Loucy (cell line): ENCODE results near the gene WIPI1.
A peak's percentile ranks its signal among the peaks of the same experiment; 100 is the strongest.

Source experiments
- H2AFZ ChIP-seq: fragments of 200-600 bp; sonication (generic); 2 replicates; pipeline ENCODE4 v1.6.0; 2016; ENCODE audit warnings: antibody characterized with exemption, mild to moderate bottlenecking, low read length, moderate library complexity
- H3F3A ChIP-seq: fragments of 200-600 bp; 2 replicates; pipeline ENCODE4 v1.6.0; 2016; ENCODE audit warnings: antibody characterized with exemption, low read depth, mild to moderate bottlenecking
- H3K27me3 ChIP-seq: fragments of 200-600 bp; sonication (generic); 2 replicates; pipeline ENCODE4 v1.6.1; 2014; ENCODE audit warnings: low read length, mild to moderate bottlenecking; ENCODE audit not compliant: insufficient read depth, poor library complexity, severe bottlenecking
- H3K36me3 ChIP-seq: fragments of 200-600 bp; sonication (generic); 2 replicates; pipeline ENCODE4 v1.6.1; 2016; ENCODE audit warnings: low read length; ENCODE audit not compliant: insufficient read depth
- H3K4me1 ChIP-seq: fragments of 200-600 bp; sonication (generic); 2 replicates; pipeline ENCODE4 v1.5.1; 2014; ENCODE audit warnings: low read length, mild to moderate bottlenecking; ENCODE audit not compliant: insufficient read depth, poor library complexity, severe bottlenecking
- H3K4me2 ChIP-seq: fragments of 200-600 bp; sonication (generic); 2 replicates; pipeline ENCODE4 v1.6.0; 2014; ENCODE audit warnings: antibody characterized with exemption, low read length, low read depth, mild to moderate bottlenecking; ENCODE audit not compliant: poor library complexity, severe bottlenecking
- H3K4me3 ChIP-seq: fragments of 200-600 bp; sonication (generic); 2 replicates; pipeline ENCODE4 v1.5.1; 2014; ENCODE audit warnings: low read length, mild to moderate bottlenecking, mixed read lengths; ENCODE audit not compliant: poor library complexity, severe bottlenecking
- H3K79me2 ChIP-seq: fragments of 200-600 bp; sonication (generic); 2 replicates; pipeline ENCODE4 v1.6.1; 2014; ENCODE audit warnings: low read length; ENCODE audit not compliant: insufficient read depth
- H3K9ac ChIP-seq: fragments of 200-600 bp; sonication (generic); 2 replicates; pipeline ENCODE4 v1.6.0; 2014; ENCODE audit warnings: mild to moderate bottlenecking, low read depth, low read length, moderate library complexity; ENCODE audit not compliant: poor library complexity, severe bottlenecking
- H3K9me2 ChIP-seq: fragments of 200-600 bp; sonication (generic); replicated peaks from 2 replicates; pipeline ENCODE4 v1.6.1; 2016; ENCODE audit warnings: low read depth, low read length, mixed read lengths
- H3K9me3 ChIP-seq: fragments of 200-600 bp; sonication (generic); 2 replicates; pipeline ENCODE4 v1.6.1; 2014; ENCODE audit warnings: mild to moderate bottlenecking, antibody characterized with exemption, low read length, low read depth; ENCODE audit not compliant: insufficient read depth
- H4K20me1 ChIP-seq: fragments of 200-600 bp; sonication (generic); 2 replicates; pipeline ENCODE4 v1.6.0; 2014; ENCODE audit warnings: antibody characterized with exemption, low read length, mild to moderate bottlenecking; ENCODE audit not compliant: insufficient read depth, poor library complexity, severe bottlenecking
- EZH2phosphoT487 ChIP-seq: fragments of 200-600 bp; IDR thresholded peaks from 2 replicates; pipeline ENCODE4 v1.6.1; 2018; ENCODE audit warnings: antibody characterized with exemption, mild to moderate bottlenecking, moderate library complexity, borderline replicate concordance
- TF ChIP-seq, protein P1 (sequence below): fragments of 200-600 bp; sonication (generic); conservative IDR thresholded peaks from 2 replicates; pipeline ENCODE4 v1.5.1; 2014; ENCODE audit warnings: mild to moderate bottlenecking, antibody characterized with exemption, low read length

Gene WIPI1

DNA sequence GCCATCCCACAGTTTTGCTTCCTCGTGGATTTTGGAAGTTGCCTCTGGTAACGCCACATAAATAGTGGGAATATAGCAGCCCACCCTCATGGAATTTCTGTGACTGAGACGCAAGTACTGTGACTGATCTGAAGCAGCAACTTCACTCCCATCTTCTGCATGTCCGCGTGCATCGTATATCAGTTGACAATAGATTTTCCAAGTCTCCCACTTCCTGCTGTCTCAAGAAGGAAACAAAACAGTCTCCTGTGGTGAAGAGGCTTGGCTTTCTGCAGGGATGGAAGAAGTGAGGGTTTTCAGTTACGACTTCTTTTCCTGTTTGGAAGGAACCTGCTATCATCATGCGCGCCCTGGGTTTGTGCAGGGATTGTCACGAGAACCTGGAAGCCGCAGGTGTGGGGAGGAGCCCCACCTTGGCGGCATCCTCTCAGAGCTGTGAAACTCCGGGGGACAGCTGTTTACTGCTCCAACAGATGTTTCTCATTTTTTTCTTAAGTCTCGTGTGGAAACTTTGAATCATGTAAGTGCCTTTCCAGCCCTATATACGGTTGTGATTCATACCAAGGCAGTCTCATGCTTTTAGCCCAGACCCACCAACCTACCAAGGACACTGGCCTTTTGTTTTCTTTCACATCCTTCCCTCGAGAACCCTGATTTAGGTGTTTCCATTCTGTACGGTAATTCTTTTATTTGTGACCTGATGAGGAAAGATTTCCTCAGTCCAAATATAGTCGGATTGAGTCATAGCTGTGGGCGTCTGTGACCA, 57.5 kb downstream of the WIPI1 start:
- no peak overlapping the region for H3K4me2 ChIP-seq
- no peaks in the 10 kb centered on the region for H3F3A ChIP-seq
- H3K9me2 ChIP-seq = no peaks in the 10 kb centered on the region
- no peaks in the 10 kb centered on the region for H3K79me2 ChIP-seq
- H3K4me1 ChIP-seq = peaks cover 11% of the 10 kb centered on the region
- no peaks in the 10 kb centered on the region for H3K36me3 ChIP-seq
- TF ChIP-seq, protein P1, sequence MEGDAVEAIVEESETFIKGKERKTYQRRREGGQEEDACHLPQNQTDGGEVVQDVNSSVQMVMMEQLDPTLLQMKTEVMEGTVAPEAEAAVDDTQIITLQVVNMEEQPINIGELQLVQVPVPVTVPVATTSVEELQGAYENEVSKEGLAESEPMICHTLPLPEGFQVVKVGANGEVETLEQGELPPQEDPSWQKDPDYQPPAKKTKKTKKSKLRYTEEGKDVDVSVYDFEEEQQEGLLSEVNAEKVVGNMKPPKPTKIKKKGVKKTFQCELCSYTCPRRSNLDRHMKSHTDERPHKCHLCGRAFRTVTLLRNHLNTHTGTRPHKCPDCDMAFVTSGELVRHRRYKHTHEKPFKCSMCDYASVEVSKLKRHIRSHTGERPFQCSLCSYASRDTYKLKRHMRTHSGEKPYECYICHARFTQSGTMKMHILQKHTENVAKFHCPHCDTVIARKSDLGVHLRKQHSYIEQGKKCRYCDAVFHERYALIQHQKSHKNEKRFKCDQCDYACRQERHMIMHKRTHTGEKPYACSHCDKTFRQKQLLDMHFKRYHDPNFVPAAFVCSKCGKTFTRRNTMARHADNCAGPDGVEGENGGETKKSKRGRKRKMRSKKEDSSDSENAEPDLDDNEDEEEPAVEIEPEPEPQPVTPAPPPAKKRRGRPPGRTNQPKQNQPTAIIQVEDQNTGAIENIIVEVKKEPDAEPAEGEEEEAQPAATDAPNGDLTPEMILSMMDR = no peak
- TF ChIP-seq EZH2phosphoT487 = no peak
- H3K9ac ChIP-seq = no peak overlapping the region
- H3K9me3 ChIP-seq = no peaks in the 10 kb centered on the region
- no peaks in the 10 kb centered on the region for H4K20me1 ChIP-seq
- H3K27me3 ChIP-seq = peaks cover under 1% of the 10 kb centered on the region
- no peak overlapping the region for H2AFZ ChIP-seq
- no peak overlapping the region for H3K4me3 ChIP-seq

DNA sequence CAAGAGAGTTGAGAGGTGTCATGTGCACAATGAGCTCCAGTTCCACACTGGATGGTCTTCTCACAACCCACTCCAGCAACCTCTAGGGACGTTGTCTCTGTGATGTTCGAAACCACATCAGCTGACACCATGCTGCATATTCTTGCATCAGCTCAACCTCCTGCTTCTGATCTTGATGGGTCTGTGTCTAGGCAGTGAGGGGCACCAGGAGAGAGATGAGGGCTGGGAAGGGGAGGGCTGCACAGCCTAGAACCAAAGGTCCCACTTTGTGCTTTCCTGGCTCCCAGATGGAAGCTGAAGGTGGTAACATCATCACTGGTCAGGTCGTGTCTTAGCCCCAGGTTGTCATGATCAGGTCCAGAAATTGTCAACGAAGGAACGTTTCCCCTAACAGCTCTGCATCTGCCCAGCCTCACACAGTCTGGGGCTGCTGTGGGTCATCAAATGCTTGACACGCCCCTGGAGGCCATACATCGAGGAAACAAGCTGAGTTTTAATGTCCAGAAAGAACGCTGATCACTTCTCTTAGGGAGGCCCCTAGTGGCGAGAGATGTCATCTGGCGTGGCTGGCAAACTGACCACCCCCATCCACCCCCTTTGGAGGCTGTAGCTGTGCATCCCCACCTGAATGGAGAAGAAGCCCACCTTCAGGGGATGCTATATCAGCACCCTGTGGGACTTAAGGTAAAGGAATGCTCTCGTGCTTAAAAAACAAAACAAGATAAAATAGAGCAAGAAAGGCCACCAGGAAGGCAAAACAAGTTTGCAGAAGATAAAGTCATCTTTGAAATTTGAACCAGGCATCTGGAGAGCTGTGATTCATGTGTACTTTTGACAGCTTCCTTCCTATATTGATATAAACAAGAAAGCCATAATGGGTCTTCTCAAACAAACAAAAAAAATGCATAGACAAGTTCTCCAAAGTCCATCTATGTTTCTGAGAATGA, 58.3 kb downstream of the WIPI1 start:
- Histone ChIP-seq H3K36me3 (no peaks in the 10 kb centered on the region), H3K4me1 (peaks cover 11% of the 10 kb centered on the region), H3K9ac (peak overlapping the region; percentile 17), H3K79me2 (no peaks in the 10 kb centered on the region), H3K9me3 (no peaks in the 10 kb centered on the region), H3F3A (no peaks in the 10 kb centered on the region), H3K9me2 (no peaks in the 10 kb centered on the region), H4K20me1 (no peaks in the 10 kb centered on the region), H3K4me2 (peak overlapping the region; percentile 52), H3K4me3 (peak overlapping the region; percentile 8), H3K27me3 (no peaks in the 10 kb centered on the region), H2AFZ (peak overlapping the region; percentile 47)
- TF ChIP-seq, protein P1 = peak; percentile 97
- TF ChIP-seq EZH2phosphoT487 = no peak

DNA sequence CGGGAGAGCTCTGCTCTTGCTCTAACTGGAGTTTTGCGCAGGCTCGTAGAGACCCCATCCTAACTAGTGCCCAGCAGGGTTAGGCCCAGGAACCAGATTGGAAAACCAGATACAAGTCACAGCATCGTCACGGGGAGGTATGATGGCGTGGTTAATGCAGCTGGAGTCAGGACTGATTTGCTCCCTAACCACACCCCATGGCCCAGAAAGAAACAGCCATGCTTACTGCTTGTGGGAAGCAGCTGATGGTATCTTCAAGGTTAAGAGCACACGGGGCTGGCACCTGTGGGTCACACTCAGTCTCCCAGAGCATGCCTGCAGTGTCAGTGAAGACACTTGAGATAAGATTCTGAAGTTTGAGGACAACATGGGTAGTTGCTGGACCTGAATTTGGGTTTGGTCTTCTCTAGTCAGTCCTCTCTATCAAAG, 60.2 kb downstream of the WIPI1 start:
- H2AFZ ChIP-seq = no peak overlapping the region
- H3K27me3 ChIP-seq = no peaks in the 10 kb centered on the region
- no peaks in the 10 kb centered on the region for H3K36me3 ChIP-seq
- no peak overlapping the region for H3K9ac ChIP-seq
- peaks cover 11% of the 10 kb centered on the region for H3K4me1 ChIP-seq
- H3K79me2 ChIP-seq = no peaks in the 10 kb centered on the region
- H3K9me2 ChIP-seq = no peaks in the 10 kb centered on the region
- TF ChIP-seq, protein P1 = no peak
- no peak for TF ChIP-seq EZH2phosphoT487
- H3K9me3 ChIP-seq = no peaks in the 10 kb centered on the region
- no peak overlapping the region for H3K4me3 ChIP-seq
- H4K20me1 ChIP-seq = no peaks in the 10 kb centered on the region
- H3K4me2 ChIP-seq = no peak overlapping the region
- no peaks in the 10 kb centered on the region for H3F3A ChIP-seq
